Heart right ventricle (tissue), 16 donors: Measurements from ENCODE around the gene HOXB4. TPM values are rescaled to one million over a fixed set of nuclear protein-coding genes. Genes with fewer than 3 reads are reported as not detected.

Experiments
- ATAC-seq, 8 donors: fragments of 200-7000 bp; cut with Tn5 transposase; one replicate each; pipeline ENCODE4 v1.9.1; 2020; ENCODE audit warnings: mild to moderate bottlenecking in 8 of 8, moderate library complexity in 8 of 8, moderate number of reproducible peaks in 1 of 8
- DNase-seq, 2 donors: peaks; one replicate each; pipeline ENCODE4 v3.0.0-alpha.2; 2020
- H3K27ac ChIP-seq, 10 donors: fragments of 200-600 bp; sonication (generic) in 2 of 10; one replicate each; pipeline versions ENCODE4 v1.5.0 to v1.8.0; 2020 to 2022; ENCODE audit warnings: mild to moderate bottlenecking in 3 of 10
- H3K27me3 ChIP-seq, 7 donors: fragments of 200-600 bp; one replicate each; pipeline ENCODE4 v1.8.0; 2021 to 2022; ENCODE audit warnings: mild to moderate bottlenecking in 2 of 7
- H3K36me3 ChIP-seq, 9 donors: fragments of 200-600 bp; sonication (generic) in 1 of 9; one replicate each; pipeline versions ENCODE4 v1.5.0 to v1.8.0; 2020 to 2022; ENCODE audit warnings: mild to moderate bottlenecking in 2 of 9
- H3K4me1 ChIP-seq, 9 donors: fragments of 200-600 bp; sonication (generic) in 1 of 9; one replicate each; pipeline versions ENCODE4 v1.5.0 to v1.8.0; 2020 to 2022; ENCODE audit warnings: mild to moderate bottlenecking in 4 of 9
- H3K4me3 ChIP-seq, 10 donors: fragments of 200-600 bp; sonication (generic) in 2 of 10; one replicate each; pipeline versions ENCODE4 v1.5.0 to v1.8.0; 2020 to 2022; ENCODE audit warnings: mild to moderate bottlenecking in 7 of 10, moderate library complexity in 2 of 10
- H3K9me3 ChIP-seq, 11 donors: fragments of 200-600 bp in 10 of 11; sonication (generic) in 2 of 11; one replicate each; pipeline versions ENCODE4 v1.5.0 to v1.8.0; 2013 to 2022; ENCODE audit warnings: mild to moderate bottlenecking in 2 of 11, control low read depth in 1 of 11, moderate library complexity in 1 of 11
- WGBS, 2 donors: extraction: QIAGEN DNeasy Blood & Tissue Kit; methylation state at CpG; one replicate each; pipeline ENCODE4 v1.1.7; 2013; ENCODE audit warnings: inconsistent platforms in 1 of 2; 5-methylcytosine and 5-hydroxymethylcytosine counted together
- intact Hi-C, 10 donors: fragments of 100-400 bp; cut with DNase I; formaldehyde crosslinking; loops; one replicate each; pipeline versions ENCODE4 v1.11.1 to v1.14.2; 2022
- polyA plus RNA-seq, 2 donors: library from polyadenylated mRNA; stranded (reverse); fragments of 200-250 nt; gene quantifications; one replicate each; pipeline ENCODE4 v1.2.3, GENCODE V29; 2013
- total RNA-seq, 10 donors: library from RNA; stranded (reverse); fragmentation: NEBNext Ultra II Directional in 3 of 10; extraction: Animal tissue kit (Norgen Biotek cat#: 25700) in 3 of 10; gene quantifications; one replicate each; pipeline versions ENCODE4 v1.2.1 to v1.2.4, GENCODE V29; 2021 to 2023
- TF ChIP-seq, protein P1 (sequence below), 9 donors: fragments of 200-600 bp; sonication (generic) in 2 of 9; IDR thresholded peaks; one replicate each; pipeline versions ENCODE4 v1.5.0 to v1.8.0; 2021 to 2022; ENCODE audit warnings: antibody characterized with exemption in 9 of 9, mild to moderate bottlenecking in 5 of 9, moderate library complexity in 1 of 9
- donor health status: Arrhythmogenic right ventricular cardiomyopathy.
- donor health status: ischemic (EF 13 %, LVEDD 7.1; RV severe dilation, severe dysfunction).
- donor health status: healthy with polysubstance abuse.
- donor health status: DM: no; HTN: yes; CAD: no.
- donor health status: DM: no; HTN: no; CAD: no.
- donor health status: ischemic (EF 25% LVEDD 6.9; RV normal size, moderate dysfunction).
- donor health status: ischemic (EF 25% LVEDD 5.7; RV mildly dilated, moderate dysfunction).
- donor health status: healthy.
- donor health status: DM: yes; HTN: yes; CAD: no.
- donor health status: Ischemic cardiomyopathy.
- donor health status: ischemic (EF 35%, LVEDD 5.7; RV mildly dilated, moderate dysfunction).
- donor health status: nonischemic (EF 11% LVEDD 7.7; RV severe dilation, severe dysfunction).
- donor health status: DM: yes; HTN: yes; CAD: no.
- donor health status: PGD.
- donor health status: ischemic (EF 29% LVEDD 5.4; RV normal size, mild dysfunction).
- donor health status: nonischemic (EF 23%, LVEDD 6.1; RV moderate dilation, normal function).

HOXB4 gene
- total and polyA plus RNA-seq, 12 donors: 0.14 to 1.6 (median 0.32) TPM; not detected in 1

DNA sequence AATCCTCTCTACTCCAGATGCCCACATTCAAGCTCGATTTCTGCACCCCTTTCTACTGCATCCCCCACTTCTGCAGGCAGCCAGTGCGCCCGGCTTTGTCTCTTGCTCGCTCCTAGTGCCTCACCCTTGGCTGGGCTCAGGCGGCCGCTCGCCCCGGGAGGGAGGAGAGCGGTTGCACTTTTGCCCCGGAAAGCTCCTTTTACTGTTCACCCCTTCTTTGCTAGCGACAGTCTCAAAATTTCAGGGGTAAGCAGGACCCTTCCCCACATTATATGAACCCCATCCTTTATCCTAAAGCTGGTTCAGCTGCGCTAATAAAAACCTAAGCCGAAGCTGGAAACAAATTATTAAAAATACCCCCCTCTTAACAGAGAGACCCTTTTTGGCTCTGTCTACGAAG lies 14.4 kb upstream of the HOXB4 start:
- intact Hi-C loops: loop anchor here in 6 of 10 donors (5.0 to 10.0 kb wide), 5 partner anchors 100 to 258 kb away; no protein-coding TSS in a partner anchor
- peaks cover 2 to 43% (median 14%) of the 10 kb centered on the region in 9 donors for H3K4me1 ChIP-seq
- TF ChIP-seq, protein P1, sequence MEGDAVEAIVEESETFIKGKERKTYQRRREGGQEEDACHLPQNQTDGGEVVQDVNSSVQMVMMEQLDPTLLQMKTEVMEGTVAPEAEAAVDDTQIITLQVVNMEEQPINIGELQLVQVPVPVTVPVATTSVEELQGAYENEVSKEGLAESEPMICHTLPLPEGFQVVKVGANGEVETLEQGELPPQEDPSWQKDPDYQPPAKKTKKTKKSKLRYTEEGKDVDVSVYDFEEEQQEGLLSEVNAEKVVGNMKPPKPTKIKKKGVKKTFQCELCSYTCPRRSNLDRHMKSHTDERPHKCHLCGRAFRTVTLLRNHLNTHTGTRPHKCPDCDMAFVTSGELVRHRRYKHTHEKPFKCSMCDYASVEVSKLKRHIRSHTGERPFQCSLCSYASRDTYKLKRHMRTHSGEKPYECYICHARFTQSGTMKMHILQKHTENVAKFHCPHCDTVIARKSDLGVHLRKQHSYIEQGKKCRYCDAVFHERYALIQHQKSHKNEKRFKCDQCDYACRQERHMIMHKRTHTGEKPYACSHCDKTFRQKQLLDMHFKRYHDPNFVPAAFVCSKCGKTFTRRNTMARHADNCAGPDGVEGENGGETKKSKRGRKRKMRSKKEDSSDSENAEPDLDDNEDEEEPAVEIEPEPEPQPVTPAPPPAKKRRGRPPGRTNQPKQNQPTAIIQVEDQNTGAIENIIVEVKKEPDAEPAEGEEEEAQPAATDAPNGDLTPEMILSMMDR (IDR thresholded peaks at IDR 0.05): no peak
- no peak overlapping the region for H3K27ac ChIP-seq
- no peaks in the 10 kb centered on the region for H3K9me3 ChIP-seq
- H3K36me3 ChIP-seq: no peaks in the 10 kb centered on the region
- WGBS, 2 donors: 9 to 19% methylated on average over 14 of the region's 14 CpGs
- DNase-seq (no peak), ATAC-seq (no peak)
- peaks cover 53 to 100% (median 100%) of the 10 kb centered on the region in 7 donors for H3K27me3 ChIP-seq
- peak overlapping the region in 3 of 10 donors; percentile 14 to 40 (median 38) for H3K4me3 ChIP-seq

DNA sequence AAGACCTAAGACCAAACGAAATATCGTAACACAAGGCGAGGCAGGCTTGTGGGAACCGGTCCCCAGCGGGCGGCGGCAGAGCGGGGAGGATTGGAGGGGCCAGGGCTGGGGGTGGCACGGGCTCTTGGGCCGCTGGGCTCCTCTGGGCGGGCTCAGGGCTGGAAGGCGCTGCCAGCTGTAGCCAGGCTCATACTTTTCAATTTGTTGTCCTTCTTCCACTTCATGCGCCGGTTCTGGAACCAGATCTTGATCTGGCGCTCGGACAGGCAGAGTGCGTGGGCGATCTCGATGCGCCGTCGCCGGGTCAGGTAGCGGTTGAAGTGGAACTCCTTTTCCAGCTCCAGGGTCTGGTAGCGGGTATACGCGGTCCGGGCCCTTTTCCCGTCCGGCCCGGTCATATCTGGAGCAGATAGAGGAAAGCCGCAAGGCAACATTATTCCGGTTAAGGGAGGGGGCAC lies 13.9 kb upstream of the HOXB4 start:
- Histone ChIP-seq H3K27me3 (peaks cover 52 to 100% (median 100%) of the 10 kb centered on the region in 7 donors), H3K4me3 (peak overlapping the region in 2 of 10 donors; percentile 14 to 40)

DNA sequence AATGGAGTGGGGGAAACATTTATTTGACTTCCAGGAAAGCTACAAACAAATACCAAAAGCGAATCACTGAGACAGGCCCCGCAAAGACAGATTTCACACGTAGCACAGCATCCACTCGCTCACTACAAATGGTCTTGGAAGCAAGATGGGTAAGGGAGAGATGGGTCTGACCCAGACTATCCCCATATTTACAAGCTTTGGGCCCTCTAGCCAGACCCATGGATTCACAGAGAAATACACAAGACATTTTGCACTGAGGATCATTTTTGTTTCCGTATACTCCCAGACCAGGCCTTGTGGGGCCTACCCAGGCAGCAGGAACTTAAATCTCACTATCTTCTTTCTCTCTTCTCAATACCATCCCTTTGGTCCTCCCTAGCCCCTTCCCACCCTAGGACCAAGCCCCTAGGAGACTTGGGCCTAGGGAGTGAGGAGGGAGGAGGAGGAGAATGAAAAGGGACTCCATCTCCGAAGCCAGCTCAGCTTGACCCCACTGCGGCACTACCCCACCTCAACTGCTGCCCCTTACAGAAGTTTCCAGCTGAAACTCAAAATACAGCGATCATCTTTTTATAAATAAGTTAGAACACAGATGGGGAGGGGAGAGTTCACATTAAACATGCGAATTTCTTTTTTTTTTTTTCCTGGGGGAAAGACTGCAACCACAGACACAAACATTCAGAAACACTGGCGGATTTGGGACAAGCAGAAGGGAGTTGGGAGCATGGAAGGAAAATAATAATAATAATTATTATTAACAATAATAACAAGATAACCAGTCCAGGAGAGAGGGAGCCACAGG lies 13.3 kb upstream of the HOXB4 start:
- ATAC-seq: no peak
- Histone ChIP-seq H3K4me3 (no peak overlapping the region), H3K9me3 (no peaks in the 10 kb centered on the region), H3K27ac (no peak overlapping the region), H3K36me3 (no peaks in the 10 kb centered on the region), H3K27me3 (peaks cover 50 to 100% (median 100%) of the 10 kb centered on the region in 7 donors), H3K4me1 (peaks cover 0 to 43% (median 10%) of the 10 kb centered on the region in 9 donors)
- 83 to 85% methylated on average over 10 of the region's 10 CpGs for WGBS, 2 donors
- no peak for DNase-seq
- intact Hi-C loops: loop anchor here in 6 of 10 donors (5.0 to 10.0 kb wide), 5 partner anchors 99 to 257 kb away; no protein-coding TSS in a partner anchor
- TF ChIP-seq, protein P1 (IDR thresholded peaks at IDR 0.05): no peak

More for the DNA sequence above, 13.9 kb upstream of the HOXB4 start:
- Histone ChIP-seq H3K36me3 (no peaks in the 10 kb centered on the region), H3K27ac (no peak overlapping the region), H3K4me1 (peaks cover 0 to 43% (median 10%) of the 10 kb centered on the region in 9 donors), H3K9me3 (no peaks in the 10 kb centered on the region)
- no peak for DNase-seq
- intact Hi-C loops: loop anchor here in 6 of 10 donors (5.0 to 10.0 kb wide), 5 partner anchors 100 to 257 kb away; no protein-coding TSS in a partner anchor
- 18 to 22% methylated on average over 33 of the region's 33 CpGs for WGBS, 2 donors
- TF ChIP-seq, protein P1 (IDR thresholded peaks at IDR 0.05): no peak
- no peak for ATAC-seq

- Histone ChIP-seq H3K27me3 (peaks cover 44 to 100% (median 100%) of the 10 kb centered on the region in 7 donors), H3K27ac (no peak overlapping the region), H3K4me1 (peaks cover 0 to 44% (median 16%) of the 10 kb centered on the region in 9 donors), H3K9me3 (no peaks in the 10 kb centered on the region), H3K36me3 (no peaks in the 10 kb centered on the region), H3K4me3 (no peak overlapping the region)
- TF ChIP-seq, protein P1 (IDR thresholded peaks at IDR 0.05): no peak
- ATAC-seq (no peak), DNase-seq (no peak)
- intact Hi-C loops: loop anchor here in 6 of 10 donors (5.0 to 10.0 kb wide), 5 partner anchors 98 to 256 kb away; no protein-coding TSS in a partner anchor
These were observed 12.5 kb upstream of the HOXB4 start for GRCh38 chr17:48590607-48591161.
